ENCODE measurements around the gene ITGA5. TPM values are rescaled to one million over a fixed set of nuclear protein-coding genes. Genes with fewer than 3 reads are reported as not detected.

Gene ITGA5
- total and polyA plus RNA-seq, 5 donors from 2014 or later: 18.6 to 57.4 (median 23.8) TPM

GRCh38 chr12:54429014-54429471 is 10.0 kb upstream of the ITGA5 start:
- Histone ChIP-seq H3K27me3 (ENCODE audit: control insufficient read depth, insufficient read depth, low read length) (peaks cover 11% of the 10 kb centered on the region), H3K27ac (ENCODE audit: insufficient read depth, low read length, poor library complexity, severe bottlenecking) (no peak overlapping the region), H3K36me3 (ENCODE audit: control insufficient read depth, insufficient read depth, low read length) (no peaks in the 10 kb centered on the region), H3K4me1 (ENCODE audit: control insufficient read depth, insufficient read depth, low read length, poor library complexity, severe bottlenecking) (peaks cover 7% of the 10 kb centered on the region), H3K4me3 (ENCODE audit: low read depth, low read length) (no peak overlapping the region), H3K9me3 (ENCODE audit: control insufficient read depth in 2 of 2, low read length in 2 of 2) (no peaks in the 10 kb centered on the region)
- H3K4me1 Mint-ChIP-seq: peaks cover 7 to 36% (median 17%) of the 10 kb centered on the region in 4 donors
- ATAC-seq (ENCODE audit: low read depth in 2 of 2) (no peak), DNase-seq (no peak)
- H3K27ac Mint-ChIP-seq: peak overlapping the region in 1 of 3 donors; percentile 75
- H3K36me3 Mint-ChIP-seq: no peaks in the 10 kb centered on the region
- no peak overlapping the region for H3K4me3 Mint-ChIP-seq
- peaks cover 0 to 2% (median 0%) of the 10 kb centered on the region in 7 donors for H3K9me3 Mint-ChIP-seq
- H3K27me3 Mint-ChIP-seq: peaks cover 48% of the 10 kb centered on the region

GRCh38 chr12:54428050-54429013 is 9.3 kb upstream of the ITGA5 start:
- no peak for DNase-seq
- Histone ChIP-seq H3K9me3 (ENCODE audit: control insufficient read depth in 2 of 2, low read length in 2 of 2) (no peaks in the 10 kb centered on the region), H3K36me3 (ENCODE audit: control insufficient read depth, insufficient read depth, low read length) (no peaks in the 10 kb centered on the region), H3K4me3 (ENCODE audit: low read depth, low read length) (no peak overlapping the region), H3K27me3 (ENCODE audit: control insufficient read depth, insufficient read depth, low read length) (peaks cover 11% of the 10 kb centered on the region), H3K4me1 (ENCODE audit: control insufficient read depth, insufficient read depth, low read length, poor library complexity, severe bottlenecking) (peaks cover 7% of the 10 kb centered on the region), H3K27ac (ENCODE audit: insufficient read depth, low read length, poor library complexity, severe bottlenecking) (no peak overlapping the region)
- H3K27ac Mint-ChIP-seq: peak overlapping the region in 1 of 3 donors; percentile 75
- no peak overlapping the region for H3K4me3 Mint-ChIP-seq
- ATAC-seq (ENCODE audit: low read depth in 2 of 2): no peak
- H3K27me3 Mint-ChIP-seq: peaks cover 50% of the 10 kb centered on the region
- peaks cover 7 to 38% (median 17%) of the 10 kb centered on the region in 4 donors for H3K4me1 Mint-ChIP-seq
- no peaks in the 10 kb centered on the region for H3K36me3 Mint-ChIP-seq
- H3K9me3 Mint-ChIP-seq: peaks cover 0 to 2% (median 0%) of the 10 kb centered on the region in 7 donors

DNA sequence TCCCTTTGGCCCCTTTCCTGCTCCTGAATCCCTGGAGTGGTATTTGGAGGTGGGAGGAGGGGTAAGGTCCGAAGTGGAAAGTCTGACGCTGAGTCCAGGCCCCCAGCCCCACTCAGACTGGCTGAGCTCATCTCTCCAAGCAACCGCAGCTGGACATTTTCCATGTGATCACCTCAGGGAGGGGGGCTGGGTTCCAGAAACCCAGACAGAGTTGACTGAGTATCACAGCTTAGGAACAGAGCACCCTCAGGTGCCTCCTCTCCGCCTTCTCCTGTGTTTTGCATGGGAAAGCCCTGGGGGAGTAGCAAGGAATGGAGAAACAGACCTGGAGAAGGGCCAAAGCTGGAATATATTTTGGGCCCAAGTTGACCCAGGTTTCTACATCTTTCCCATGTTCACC is 8.0 kb upstream of the ITGA5 start:
- no peak overlapping the region for H3K4me3 Mint-ChIP-seq
- Histone ChIP-seq H3K36me3 (ENCODE audit: control insufficient read depth, insufficient read depth, low read length) (no peaks in the 10 kb centered on the region), H3K27me3 (ENCODE audit: control insufficient read depth, insufficient read depth, low read length) (peaks cover 11% of the 10 kb centered on the region), H3K27ac (ENCODE audit: insufficient read depth, low read length, poor library complexity, severe bottlenecking) (no peak overlapping the region), H3K4me3 (ENCODE audit: low read depth, low read length) (no peak overlapping the region), H3K4me1 (ENCODE audit: control insufficient read depth, insufficient read depth, low read length, poor library complexity, severe bottlenecking) (no peaks in the 10 kb centered on the region), H3K9me3 (ENCODE audit: control insufficient read depth in 2 of 2, low read length in 2 of 2) (no peaks in the 10 kb centered on the region)
- peaks cover 0 to 2% (median 0%) of the 10 kb centered on the region in 7 donors for H3K9me3 Mint-ChIP-seq
- ATAC-seq (ENCODE audit: low read depth in 2 of 2) (no peak), DNase-seq (no peak)
- no peak overlapping the region for H3K27ac Mint-ChIP-seq
- H3K27me3 Mint-ChIP-seq: peaks cover 60% of the 10 kb centered on the region
- H3K4me1 Mint-ChIP-seq: peaks cover 7 to 38% (median 12%) of the 10 kb centered on the region in 4 donors
- H3K36me3 Mint-ChIP-seq: no peaks in the 10 kb centered on the region

DNA sequence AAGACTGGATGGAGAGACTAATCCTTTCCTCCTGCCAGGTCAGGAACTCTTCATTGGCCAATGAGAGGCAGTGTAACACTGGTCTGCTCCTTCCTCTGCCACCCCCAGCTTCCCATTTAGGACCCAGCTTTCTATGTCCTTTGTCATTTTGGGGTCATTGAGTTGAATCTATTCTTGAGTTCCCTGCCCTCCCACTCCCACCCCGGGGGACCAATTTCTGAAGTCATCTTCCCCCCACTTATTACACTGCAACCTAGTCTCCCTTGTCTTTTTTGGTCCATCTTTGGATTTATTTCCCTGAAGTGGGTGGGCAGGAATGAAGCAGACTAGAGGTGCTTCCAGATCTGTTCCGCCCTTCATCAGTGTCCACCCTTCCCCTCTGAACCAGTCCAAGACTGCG is 7.6 kb upstream of the ITGA5 start:
- H3K36me3 Mint-ChIP-seq: no peaks in the 10 kb centered on the region
- peaks cover 60% of the 10 kb centered on the region for H3K27me3 Mint-ChIP-seq
- DNase-seq (no peak), ATAC-seq (ENCODE audit: low read depth in 2 of 2) (no peak)
- peaks cover 4 to 36% (median 7%) of the 10 kb centered on the region in 4 donors for H3K4me1 Mint-ChIP-seq
- peaks cover 11% of the 10 kb centered on the region for H3K27me3 ChIP-seq (ENCODE audit: control insufficient read depth, insufficient read depth, low read length)
- no peaks in the 10 kb centered on the region for H3K9me3 ChIP-seq (ENCODE audit: control insufficient read depth in 2 of 2, low read length in 2 of 2)
- no peaks in the 10 kb centered on the region for H3K4me1 ChIP-seq (ENCODE audit: control insufficient read depth, insufficient read depth, low read length, poor library complexity, severe bottlenecking)
- H3K27ac ChIP-seq (ENCODE audit: insufficient read depth, low read length, poor library complexity, severe bottlenecking): no peak overlapping the region
- no peak overlapping the region for H3K4me3 Mint-ChIP-seq
- H3K27ac Mint-ChIP-seq: no peak overlapping the region
- H3K4me3 ChIP-seq (ENCODE audit: low read depth, low read length): no peak overlapping the region
- H3K9me3 Mint-ChIP-seq: peaks cover 0 to 2% (median 0%) of the 10 kb centered on the region in 7 donors
- no peaks in the 10 kb centered on the region for H3K36me3 ChIP-seq (ENCODE audit: control insufficient read depth, insufficient read depth, low read length)

- ATAC-seq (ENCODE audit: low read depth in 2 of 2) (no peak), DNase-seq (no peak)
- peaks cover 0 to 41% (median 7%) of the 10 kb centered on the region in 4 donors for H3K4me1 Mint-ChIP-seq
- H3K4me1 ChIP-seq (ENCODE audit: control insufficient read depth, insufficient read depth, low read length, poor library complexity, severe bottlenecking): peaks cover 2% of the 10 kb centered on the region
- peaks cover 11% of the 10 kb centered on the region for H3K27me3 ChIP-seq (ENCODE audit: control insufficient read depth, insufficient read depth, low read length)
- H3K9me3 ChIP-seq (ENCODE audit: control insufficient read depth in 2 of 2, low read length in 2 of 2): no peaks in the 10 kb centered on the region
- H3K36me3 Mint-ChIP-seq: no peaks in the 10 kb centered on the region
- no peaks in the 10 kb centered on the region for H3K36me3 ChIP-seq (ENCODE audit: control insufficient read depth, insufficient read depth, low read length)
- H3K27ac Mint-ChIP-seq: no peak overlapping the region
- no peak overlapping the region for H3K4me3 ChIP-seq (ENCODE audit: low read depth, low read length)
- H3K27me3 Mint-ChIP-seq: peaks cover 58% of the 10 kb centered on the region
- H3K27ac ChIP-seq (ENCODE audit: insufficient read depth, low read length, poor library complexity, severe bottlenecking): no peak overlapping the region
- no peak overlapping the region for H3K4me3 Mint-ChIP-seq
- H3K9me3 Mint-ChIP-seq: peaks cover 0 to 2% (median 0%) of the 10 kb centered on the region in 7 donors
Measured at GRCh38 chr12:54425702-54426101, 6.6 kb upstream of the ITGA5 start.

GRCh38 chr12:54424224-54424623 is 5.2 kb upstream of the ITGA5 start:
- Histone ChIP-seq H3K27me3 (ENCODE audit: control insufficient read depth, insufficient read depth, low read length) (peaks cover 11% of the 10 kb centered on the region), H3K4me1 (ENCODE audit: control insufficient read depth, insufficient read depth, low read length, poor library complexity, severe bottlenecking) (peaks cover 17% of the 10 kb centered on the region), H3K9me3 (ENCODE audit: control insufficient read depth in 2 of 2, low read length in 2 of 2) (no peaks in the 10 kb centered on the region), H3K36me3 (ENCODE audit: control insufficient read depth, insufficient read depth, low read length) (no peaks in the 10 kb centered on the region), H3K27ac (ENCODE audit: insufficient read depth, low read length, poor library complexity, severe bottlenecking) (no peak overlapping the region), H3K4me3 (ENCODE audit: low read depth, low read length) (no peak overlapping the region)
- Mint-ChIP-seq H3K4me3 (no peak overlapping the region), H3K27me3 (peaks cover 53% of the 10 kb centered on the region), H3K4me1 (peaks cover 0 to 55% (median 8%) of the 10 kb centered on the region in 4 donors), H3K9me3 (no peaks in the 10 kb centered on the region), H3K36me3 (no peaks in the 10 kb centered on the region), H3K27ac (no peak overlapping the region)
- DNase-seq (no peak), ATAC-seq (ENCODE audit: low read depth in 2 of 2) (no peak)

DNA sequence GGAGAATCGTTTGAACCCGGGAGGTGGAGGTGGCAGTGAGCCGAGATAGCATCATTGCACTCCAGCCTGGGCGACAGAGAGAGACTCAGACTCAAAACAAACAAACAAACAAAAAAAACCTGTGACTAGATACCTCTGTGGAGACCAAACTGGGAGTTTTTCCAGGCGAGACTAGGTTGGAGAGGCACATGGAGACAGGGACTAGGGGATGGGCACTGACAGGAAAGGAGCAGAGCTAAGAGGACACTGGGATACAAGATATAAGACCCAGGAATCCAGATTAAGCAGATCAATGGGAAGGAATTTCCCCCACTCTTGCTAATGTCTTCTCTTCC is 4.7 kb upstream of the ITGA5 start:
- H3K27ac ChIP-seq (ENCODE audit: insufficient read depth, low read length, poor library complexity, severe bottlenecking): no peak overlapping the region
- peaks cover 18% of the 10 kb centered on the region for H3K4me1 ChIP-seq (ENCODE audit: control insufficient read depth, insufficient read depth, low read length, poor library complexity, severe bottlenecking)
- Mint-ChIP-seq H3K36me3 (no peaks in the 10 kb centered on the region), H3K4me1 (peaks cover 0 to 54% (median 8%) of the 10 kb centered on the region in 4 donors), H3K9me3 (no peaks in the 10 kb centered on the region), H3K27ac (no peak overlapping the region), H3K27me3 (peaks cover 53% of the 10 kb centered on the region), H3K4me3 (no peak overlapping the region)
- DNase-seq (no peak), ATAC-seq (ENCODE audit: low read depth in 2 of 2) (no peak)
- no peak overlapping the region for H3K4me3 ChIP-seq (ENCODE audit: low read depth, low read length)
- peaks cover 11% of the 10 kb centered on the region for H3K27me3 ChIP-seq (ENCODE audit: control insufficient read depth, insufficient read depth, low read length)
- H3K9me3 ChIP-seq (ENCODE audit: control insufficient read depth in 2 of 2, low read length in 2 of 2): no peaks in the 10 kb centered on the region
- no peaks in the 10 kb centered on the region for H3K36me3 ChIP-seq (ENCODE audit: control insufficient read depth, insufficient read depth, low read length)
